ENCODE measurements around the gene CDC42BPB.

- TF ChIP-seq NFRKB (IDR thresholded peaks at IDR 0.05) = no peak
- no peak for TF ChIP-seq LEF1 (IDR thresholded peaks at IDR 0.05; ENCODE audit: borderline replicate concordance)
- no peak for TF ChIP-seq FOXK2 (IDR thresholded peaks at IDR 0.05)
- no peak for TF ChIP-seq SUZ12 (IDR thresholded peaks at IDR 0.05)
- TF ChIP-seq CTBP1 (IDR thresholded peaks at IDR 0.05; ENCODE audit: borderline replicate concordance) = no peak
- TF ChIP-seq SP1 (IDR thresholded peaks at IDR 0.05) = no peak
- no peak for TF ChIP-seq FOXM1 (IDR thresholded peaks at IDR 0.05; ENCODE audit: borderline replicate concordance)
- no peak for TF ChIP-seq HDGF (IDR thresholded peaks at IDR 0.05; ENCODE audit: borderline replicate concordance)
- no peak for TF ChIP-seq ELF4 (IDR thresholded peaks at IDR 0.05)
- TF ChIP-seq ARNT (IDR thresholded peaks at IDR 0.05) = no peak
- TF ChIP-seq L3MBTL2 (conservative IDR thresholded peaks at IDR 0.05) = no peak
- TF ChIP-seq BHLHE40 (IDR thresholded peaks at IDR 0.05; ENCODE audit: borderline replicate concordance) = no peak
- no peak for TF ChIP-seq PKNOX1 (IDR thresholded peaks at IDR 0.05)
These were observed 13.0 kb upstream of the CDC42BPB start for GRCh38 chr14:103070263-103070885.
